K562 (cell line): ENCODE measurements around the gene SOHLH2. TPM values are rescaled to one million over a fixed set of nuclear protein-coding genes. Genes with fewer than 3 reads are reported as not detected.

Experiments used
- ATAC-seq: fragments of 200-7000 bp; cut with Tn5 transposase; 3 replicates; pipeline ENCODE4 v1.9.1; 2020; ENCODE audit warnings: moderate library complexity
- BruUV-seq: library from RNA; stranded (reverse); fragments of 400-500 nt; replicated peaks from 2 replicates; lab custom pipeline; 2021; lab: Mats Ljungman, UMichigan
- CTCF ChIA-PET: fragments of 300-600 bp; formaldehyde crosslinking; extraction: SDS; loops from one replicate; lab custom pipeline; 2021; ENCODE audit warnings: low intra/inter-chr PET ratio; lab: Yijun Ruan, JAX
- POLR2A ChIA-PET: fragments of 300-600, 350-650 bp; sonication (Branson Sonifier 250); formaldehyde crosslinking; extraction: SDS; loops from one replicate; lab custom pipeline; 2021; ENCODE audit warnings: antibody characterized with exemption, inconsistent platforms; lab: Yijun Ruan, JAX
- DNase-seq, 4 experiments: peaks; one replicate each; pipeline versions ENCODE4 v3.0.0 to v3.0.0-alpha.2; 2011 to 2018; ENCODE audit warnings: low spot score in 3 of 4, mixed read lengths in 3 of 4; ENCODE audit errors: extremely low read depth in 1 of 4
- FAIRE-seq: peaks from 2 replicates; lab custom pipeline; 2011; peaks lifted over from hg19 to GRCh38; lab: Jason Lieb, UNC
- H2AFZ ChIP-seq: 2 replicates; pipeline ENCODE4 v1.6.0; 2011; ENCODE audit warnings: low read depth, low read length, control low read depth, inconsistent platforms
- H3K27ac ChIP-seq: fragments of 200-600 bp; 3 replicates; pipeline ENCODE4 v1.8.0; 2011; ENCODE audit warnings: low read depth, mild to moderate bottlenecking, control low read depth, inconsistent platforms, low read length, moderate library complexity, mixed read lengths; ENCODE audit errors: extremely low read depth
- H3K27me3 ChIP-seq, 2 experiments: fragments of 300-600 bp in 1 of 2; 2 replicates in 1 of 2; 3 replicates in 1 of 2; pipeline versions ENCODE4 v1.6.0 to v1.8.0; 2011; ENCODE audit warnings: inconsistent platforms in 2 of 2, low read length in 2 of 2, mild to moderate bottlenecking in 1 of 2, mixed read lengths in 1 of 2, moderate library complexity in 1 of 2; ENCODE audit not compliant: control insufficient read depth in 2 of 2, insufficient read depth in 2 of 2
- H3K36me3 ChIP-seq: fragments of 300-600 bp; 3 replicates; pipeline ENCODE4 v1.8.0; 2011; ENCODE audit warnings: mild to moderate bottlenecking, low read length, inconsistent platforms; ENCODE audit not compliant: control insufficient read depth, insufficient read depth
- H3K4me1 ChIP-seq, 2 experiments: fragments of 200-600 bp in 1 of 2; replicated peaks in 1 of 2; 2 replicates in 1 of 2; 3 replicates in 1 of 2; pipeline versions ENCODE4 v1.5.1 to v1.8.0; 2011; ENCODE audit warnings: inconsistent platforms in 2 of 2, low read length in 2 of 2, mild to moderate bottlenecking in 1 of 2, mixed read lengths in 1 of 2, moderate library complexity in 1 of 2; ENCODE audit not compliant: control insufficient read depth in 2 of 2, insufficient read depth in 2 of 2
- H3K4me2 ChIP-seq: 2 replicates; pipeline ENCODE4 v1.6.1; 2011; ENCODE audit warnings: low read length, control low read depth, inconsistent platforms, mixed read lengths; ENCODE audit not compliant: insufficient read depth
- H3K4me3 ChIP-seq: fragments of 200-600 bp; sonication (generic), shearing (Covaris generic); 2 replicates; pipeline ENCODE4 v1.5.1; 2016; ENCODE audit warnings: control low read depth, inconsistent platforms
- H3K79me2 ChIP-seq: fragments of 200-600 bp; 3 replicates; pipeline ENCODE4 v1.8.0; 2011; ENCODE audit warnings: low read length, inconsistent platforms; ENCODE audit not compliant: control insufficient read depth, insufficient read depth
- H3K9ac ChIP-seq, 2 experiments: 2 replicates each; pipeline versions ENCODE4 v1.6.0 to v1.6.1; 2011; ENCODE audit warnings: low read depth in 2 of 2, low read length in 2 of 2, control low read depth in 1 of 2, inconsistent platforms in 1 of 2, mild to moderate bottlenecking in 1 of 2, mixed read lengths in 1 of 2; ENCODE audit not compliant: insufficient read depth in 1 of 2
- H3K9me1 ChIP-seq: one replicate; pipeline ENCODE4 v1.6.0; 2011; ENCODE audit warnings: inconsistent platforms, mild to moderate bottlenecking, low read length, moderate library complexity; ENCODE audit not compliant: control insufficient read depth, insufficient read depth
- H3K9me3 ChIP-seq: replicated peaks from 2 replicates; pipeline ENCODE4 v1.5.1; 2011; ENCODE audit warnings: low read depth, low read length, inconsistent platforms; ENCODE audit not compliant: control insufficient read depth, insufficient read depth
- H4K20me1 ChIP-seq: replicated peaks from 2 replicates; pipeline ENCODE4 v1.6.1; 2011; ENCODE audit warnings: low read length, inconsistent platforms, mixed read lengths; ENCODE audit not compliant: control insufficient read depth, insufficient read depth
- BACH1 ChIP-seq: fragments of 200-800 bp; sonication (Bioruptor generic); IDR thresholded peaks from 2 replicates; pipeline ENCODE4 v1.6.1; 2016; ENCODE audit warnings: missing genetic modification characterization, missing compliant biosample characterization
- C11orf30 ChIP-seq: fragments of 450-650 bp; IDR thresholded peaks from 2 replicates; pipeline ENCODE4 v1.6.1; 2016; ENCODE audit warnings: low read depth, mild to moderate bottlenecking
- DEAF1 ChIP-seq: fragments of 450-650 bp; formaldehyde crosslinking; IDR thresholded peaks from 2 replicates; pipeline ENCODE4 v1.4.0; 2020; ENCODE audit warnings: mild to moderate bottlenecking, moderate library complexity
- HCFC1 ChIP-seq: IDR thresholded peaks from 2 replicates; pipeline ENCODE4 v1.6.1; 2012; ENCODE audit warnings: low read depth, low read length, improper control_type of control experiment
- MAFG ChIP-seq: fragments of 450-650 bp; conservative IDR thresholded peaks from 2 replicates; pipeline ENCODE4 v1.6.1; 2016; ENCODE audit warnings: missing genetic modification characterization, missing compliant biosample characterization
- MBD2 ChIP-seq: sonication (generic); IDR thresholded peaks from 2 replicates; pipeline ENCODE4 v1.6.1; 2016; ENCODE audit warnings: low read depth, borderline replicate concordance
- MECOM ChIP-seq: fragments of 250-450 bp; sonication (Bioruptor Pico); IDR thresholded peaks from 2 replicates; pipeline ENCODE4 v1.8.0; 2022; ENCODE audit warnings: inconsistent platforms
- MLLT1 ChIP-seq, 2 experiments: fragments of 450-650 bp; IDR thresholded peaks; 2 replicates each; pipeline ENCODE4 v1.6.1; 2016
- POLR3A ChIP-seq: IDR thresholded peaks from 2 replicates; pipeline ENCODE4 v1.6.1; 2011; ENCODE audit warnings: borderline replicate concordance, mild to moderate bottlenecking, moderate library complexity; ENCODE audit not compliant: insufficient read length, insufficient read depth; ENCODE audit errors: extremely low read depth
- RAD21 ChIP-seq, 2 experiments: fragments of 250-450 bp in 1 of 2; fragments of 450-650 bp in 1 of 2; sonication (Bioruptor Pico) in 1 of 2; formaldehyde crosslinking in 1 of 2; IDR thresholded peaks in 1 of 2; conservative IDR thresholded peaks in 1 of 2; 2 replicates each; pipeline versions ENCODE4 v1.4.0 to v1.8.0; 2020 to 2022; ENCODE audit warnings: mild to moderate bottlenecking in 2 of 2, moderate library complexity in 1 of 2
- RBM14 ChIP-seq: fragments of 200-400 bp; formaldehyde crosslinking; IDR thresholded peaks from 2 replicates; pipeline ENCODE4 v1.6.1; 2018; ENCODE audit warnings: low read depth, mild to moderate bottlenecking, low read length, moderate library complexity, borderline replicate concordance; ENCODE audit not compliant: insufficient read depth
- SOX6 ChIP-seq: fragments of 450-650 bp; IDR thresholded peaks from 2 replicates; pipeline ENCODE4 v1.6.1; 2014; ENCODE audit warnings: mild to moderate bottlenecking
- TAL1 ChIP-seq: fragments of 450-650 bp; IDR thresholded peaks from 2 replicates; pipeline ENCODE4 v1.6.1; 2016; ENCODE audit warnings: mild to moderate bottlenecking
- TCF15 ChIP-seq: fragments of 250-450 bp; sonication (Bioruptor Pico); IDR thresholded peaks from 2 replicates; pipeline ENCODE4 v1.8.0; 2022; ENCODE audit warnings: moderate library complexity, mild to moderate bottlenecking, inconsistent platforms
- ZBTB1 ChIP-seq: sonication (generic); formaldehyde crosslinking; IDR thresholded peaks from 2 replicates; pipeline ENCODE4 v1.8.1; 2023; ENCODE audit warnings: missing genetic modification reagents, low read depth, mild to moderate bottlenecking, borderline replicate concordance
- ZBTB5 ChIP-seq: fragments of 450-650 bp; IDR thresholded peaks from 2 replicates; pipeline ENCODE4 v1.6.1; 2017; ENCODE audit warnings: antibody characterized with exemption
- ZNF12 ChIP-seq: sonication (generic); formaldehyde crosslinking; IDR thresholded peaks from 2 replicates; pipeline ENCODE4 v1.4.0; 2020; ENCODE audit warnings: mild to moderate bottlenecking, missing genetic modification reagents
- ZNF316 ChIP-seq: fragments of 450-650 bp; IDR thresholded peaks from 2 replicates; pipeline ENCODE4 v1.6.1; 2016
- whole genome bisulfite sequencing: fragments of 100-300 bp; shearing (Covaris generic); methylation state at CpG from one replicate; pipeline ENCODE4 v1.1.6; 2016; ENCODE audit warnings: low coverage, mixed read lengths; ENCODE audit not compliant: insufficient coverage; ENCODE audit errors: missing lambda C conversion rate; 5-methylcytosine and 5-hydroxymethylcytosine counted together
- in situ Hi-C: fragments of 300-500 bp; cut with MboI; formaldehyde crosslinking; loops from 4 replicates; pipeline ENCODE4 v1.15.0; 2018; ENCODE audit warnings: inconsistent platforms, mixed read lengths
- intact Hi-C: fragments of 100-400 bp; cut with micrococcal nuclease; formaldehyde crosslinking; loops from 2 replicates; pipeline ENCODE4 v1.14.2; 2022
- polyA plus RNA-seq, 8 experiments: library from polyadenylated mRNA; depleted of rRNA in 4 of 8; stranded (reverse) in 5 of 8; unstranded in 3 of 8; fragments of >200 nt; fragmentation: Nextera tagmentation in 2 of 8; fragmentation: Illumina TruSeq in 1 of 8; extraction: Ambion mirVana in 2 of 8; extraction: Trizol in 1 of 8; gene quantifications; 2 replicates each; pipeline versions ENCODE4 v1.2.1 to v1.2.3, GENCODE V29; 2011 to 2014; ENCODE audit warnings: inconsistent platforms in 1 of 8, missing spikeins in 1 of 8
- total RNA-seq, 7 experiments: library from RNA; depleted of rRNA in 6 of 7; stranded (reverse); fragments of >200 nt in 6 of 7; fragmentation: Illumina TruSeq in 2 of 7; extraction: Trizol in 2 of 7; gene quantifications; 2 replicates each; pipeline versions ENCODE4 v1.2.1 to v1.2.3, GENCODE V29; 2011 to 2021; ENCODE audit warnings: low replicate concordance in 1 of 7

The SOHLH2 gene
- total and polyA plus RNA-seq, 9 of the 15 experiments (the other 6 are each of a cell fraction or from before 2014, with no cell fraction given): 10.3 to 26.7 (median 17.0) TPM

GRCh38 chr13:36219883-36220282 lies 5.5 kb upstream of the SOHLH2 start (continued):
- 0 out of 2 replicates have a peak, but pooled peaks have one; percentile 33 for TF ChIP-seq MAFG (tag)
- TF ChIP-seq SOX6: no peak
- peak; percentile 80 for TF ChIP-seq ZNF316
- 0 out of 2 replicates have a peak, but pooled peaks have one; percentile 41 for TF ChIP-seq C11orf30
- no peak for TF ChIP-seq ZBTB5
- TF ChIP-seq TCF15 (CRISPR knock-in tag): no peak
- TF ChIP-seq POLR3A: no peak

- no peak overlapping the region for H3K27ac ChIP-seq
- H3K36me3 ChIP-seq: no peaks in the 10 kb centered on the region
- no TSS peak for BruUV-seq
- H3K4me1 ChIP-seq: peaks cover 0 to 8% of the 10 kb centered on the region in 2 experiments; a peak in 2 of 5 replicates
- in situ Hi-C loops (no loop called here), intact Hi-C loops (no loop called here)
- H3K9me1 ChIP-seq: no peaks in the 10 kb centered on the region
- H2AFZ ChIP-seq: no peak overlapping the region
- ChIA-PET CTCF (no interaction called here), POLR2A (no interaction called here)
- H3K9me3 ChIP-seq: no peaks in the 10 kb centered on the region
- H3K27me3 ChIP-seq: no peaks in the 10 kb centered on the region
- FAIRE-seq: no peak
- ATAC-seq: no peak
- H3K4me2 ChIP-seq: no peak overlapping the region
- peaks cover 2% of the 10 kb centered on the region; the same call in 2 of the 3 replicates for H3K79me2 ChIP-seq
- 32% methylated on average over 3 of the region's 3 CpGs for WGBS
- DNase-seq: no peak
- no peak overlapping the region for H3K9ac ChIP-seq
- no peak overlapping the region for H3K4me3 ChIP-seq
- H4K20me1 ChIP-seq: no peaks in the 10 kb centered on the region
- TF ChIP-seq BACH1 (tag) (no peak), MBD2 (no peak), MAFG (tag) (no peak), RBM14 (no peak), ZNF12 (CRISPR knock-in tag) (no peak), TAL1 (no peak), RAD21 (CRISPR knock-in tag; conservative IDR thresholded peaks at IDR 0.05 in 1 of 2, IDR thresholded peaks at IDR 0.05 in 1 of 2) (no peak), ZBTB1 (CRISPR knock-in tag) (no peak), MECOM (CRISPR knock-in tag) (no peak), MLLT1 (IDR thresholded peaks at IDR 0.05) (no peak), DEAF1 (CRISPR knock-in tag) (no peak), HCFC1 (no peak)
These were observed 3.1 kb upstream of the SOHLH2 start for GRCh38 chr13:36217456-36217855.
